ENCODE measurements around the gene CELF4.

Gene CELF4

GRCh38 chr18:37458697-37459096, 106.9 kb downstream of the CELF4 start:
- TF ChIP-seq CTCF (IDR thresholded peaks at IDR 0.05; ENCODE audit: poor library complexity, severe bottlenecking), result no peak
- Histone ChIP-seq H3K9me3 (ENCODE audit: severe bottlenecking) (no peaks in the 10 kb centered on the region), H3K4me3 (ENCODE audit: severe bottlenecking) (no peak overlapping the region), H3K27me3 (ENCODE audit: insufficient read depth, poor library complexity, severe bottlenecking) (no peaks in the 10 kb centered on the region), H3K36me3 (ENCODE audit: low read depth) (no peaks in the 10 kb centered on the region), H3K4me1 (ENCODE audit: insufficient read depth, poor library complexity, severe bottlenecking) (no peaks in the 10 kb centered on the region), H3K27ac (ENCODE audit: poor library complexity, severe bottlenecking) (no peak overlapping the region)
- DNase-seq (ENCODE audit: low spot score) (no peak), ATAC-seq (ENCODE audit: low read depth) (no peak)

- no peak overlapping the region for H3K27ac ChIP-seq (ENCODE audit: poor library complexity, severe bottlenecking)
- H3K4me3 ChIP-seq (ENCODE audit: severe bottlenecking), result no peak overlapping the region
- DNase-seq (ENCODE audit: low spot score) (no peak), ATAC-seq (ENCODE audit: low read depth) (no peak)
- H3K9me3 ChIP-seq (ENCODE audit: severe bottlenecking), result no peaks in the 10 kb centered on the region
- H3K36me3 ChIP-seq (ENCODE audit: low read depth), result no peaks in the 10 kb centered on the region
- no peaks in the 10 kb centered on the region for H3K27me3 ChIP-seq (ENCODE audit: insufficient read depth, poor library complexity, severe bottlenecking)
- no peaks in the 10 kb centered on the region for H3K4me1 ChIP-seq (ENCODE audit: insufficient read depth, poor library complexity, severe bottlenecking)
- no peak for TF ChIP-seq CTCF (IDR thresholded peaks at IDR 0.05; ENCODE audit: poor library complexity, severe bottlenecking)
Observed at GRCh38 chr18:37457753-37458152, 107.8 kb downstream of the CELF4 start.

GRCh38 chr18:37457341-37457740, 108.3 kb downstream of the CELF4 start:
- no peaks in the 10 kb centered on the region for H3K4me1 ChIP-seq (ENCODE audit: insufficient read depth, poor library complexity, severe bottlenecking)
- ATAC-seq (ENCODE audit: low read depth), result no peak
- no peaks in the 10 kb centered on the region for H3K9me3 ChIP-seq (ENCODE audit: severe bottlenecking)
- H3K36me3 ChIP-seq (ENCODE audit: low read depth), result no peaks in the 10 kb centered on the region
- H3K4me3 ChIP-seq (ENCODE audit: severe bottlenecking), result no peak overlapping the region
- TF ChIP-seq CTCF (IDR thresholded peaks at IDR 0.05; ENCODE audit: poor library complexity, severe bottlenecking), result no peak
- H3K27me3 ChIP-seq (ENCODE audit: insufficient read depth, poor library complexity, severe bottlenecking), result no peaks in the 10 kb centered on the region
- no peak for DNase-seq (ENCODE audit: low spot score)
- H3K27ac ChIP-seq (ENCODE audit: poor library complexity, severe bottlenecking), result no peak overlapping the region

GRCh38 chr18:37456873-37457272, 108.7 kb downstream of the CELF4 start:
- Histone ChIP-seq H3K4me3 (ENCODE audit: severe bottlenecking) (no peak overlapping the region), H3K4me1 (ENCODE audit: insufficient read depth, poor library complexity, severe bottlenecking) (no peaks in the 10 kb centered on the region), H3K27ac (ENCODE audit: poor library complexity, severe bottlenecking) (no peak overlapping the region), H3K27me3 (ENCODE audit: insufficient read depth, poor library complexity, severe bottlenecking) (no peaks in the 10 kb centered on the region), H3K36me3 (ENCODE audit: low read depth) (no peaks in the 10 kb centered on the region), H3K9me3 (ENCODE audit: severe bottlenecking) (no peaks in the 10 kb centered on the region)
- no peak for DNase-seq (ENCODE audit: low spot score)
- no peak for ATAC-seq (ENCODE audit: low read depth)
- no peak for TF ChIP-seq CTCF (IDR thresholded peaks at IDR 0.05; ENCODE audit: poor library complexity, severe bottlenecking)

- no peak overlapping the region for H3K4me3 ChIP-seq (ENCODE audit: severe bottlenecking)
- ATAC-seq (ENCODE audit: low read depth) (no peak), DNase-seq (ENCODE audit: low spot score) (no peak)
- no peaks in the 10 kb centered on the region for H3K9me3 ChIP-seq (ENCODE audit: severe bottlenecking)
- no peaks in the 10 kb centered on the region for H3K4me1 ChIP-seq (ENCODE audit: insufficient read depth, poor library complexity, severe bottlenecking)
- no peak for TF ChIP-seq CTCF (IDR thresholded peaks at IDR 0.05; ENCODE audit: poor library complexity, severe bottlenecking)
- no peak overlapping the region for H3K27ac ChIP-seq (ENCODE audit: poor library complexity, severe bottlenecking)
- no peaks in the 10 kb centered on the region for H3K36me3 ChIP-seq (ENCODE audit: low read depth)
- H3K27me3 ChIP-seq (ENCODE audit: insufficient read depth, poor library complexity, severe bottlenecking), result no peaks in the 10 kb centered on the region
Observed at GRCh38 chr18:37456395-37456794, 109.2 kb downstream of the CELF4 start.

Data from RWPE2 (cell line).